ENCODE results near the gene OBSL1. TPM values are rescaled to one million over a fixed set of nuclear protein-coding genes. Genes with fewer than 3 reads are reported as not detected.
A peak's percentile ranks its signal among the peaks of the same experiment; 100 is the strongest.

OBSL1 gene
- total RNA-seq, 1 donor from 2014 or later, result 165 TPM

DNA sequence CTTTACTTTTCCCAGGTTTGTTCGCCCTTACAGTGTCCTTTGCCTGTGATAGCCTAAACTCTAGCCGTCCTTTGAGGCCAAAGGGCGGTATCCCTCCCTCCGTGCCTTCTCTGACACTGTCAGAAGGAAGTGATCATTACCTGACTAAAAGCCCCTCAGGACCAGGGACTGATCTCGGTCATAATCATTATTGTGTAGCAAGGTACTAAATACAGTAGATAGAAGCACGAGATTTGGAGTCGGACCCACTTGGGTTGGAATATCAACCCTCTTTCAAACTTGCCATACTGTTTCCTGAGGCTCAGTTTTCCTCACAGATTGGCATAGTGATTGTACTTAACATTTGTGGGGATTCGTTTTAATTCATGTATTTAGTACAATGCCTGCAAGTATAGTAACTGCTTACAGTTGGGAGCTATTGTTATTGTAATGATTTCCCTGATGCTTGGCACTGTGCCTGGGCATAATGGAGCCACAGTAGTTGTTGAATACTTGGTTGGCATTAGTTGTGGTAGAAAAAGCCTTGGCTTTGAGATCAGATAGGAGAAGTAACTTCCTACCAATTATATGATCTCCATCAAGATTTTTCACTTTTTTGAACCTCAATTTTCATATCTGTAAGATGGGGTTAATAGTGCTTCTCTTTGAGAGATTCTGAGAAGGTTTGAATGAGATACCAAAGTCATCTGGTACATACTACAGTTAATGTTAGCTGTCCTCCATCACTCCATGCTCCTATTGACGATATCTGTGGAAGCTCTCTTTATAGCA, 27.2 kb upstream of the OBSL1 start:
- ATAC-seq (ENCODE audit: poor library complexity) (no peak), DNase-seq (no peak)
- intact Hi-C loops (cut with DNase I), result no loop called here

DNA sequence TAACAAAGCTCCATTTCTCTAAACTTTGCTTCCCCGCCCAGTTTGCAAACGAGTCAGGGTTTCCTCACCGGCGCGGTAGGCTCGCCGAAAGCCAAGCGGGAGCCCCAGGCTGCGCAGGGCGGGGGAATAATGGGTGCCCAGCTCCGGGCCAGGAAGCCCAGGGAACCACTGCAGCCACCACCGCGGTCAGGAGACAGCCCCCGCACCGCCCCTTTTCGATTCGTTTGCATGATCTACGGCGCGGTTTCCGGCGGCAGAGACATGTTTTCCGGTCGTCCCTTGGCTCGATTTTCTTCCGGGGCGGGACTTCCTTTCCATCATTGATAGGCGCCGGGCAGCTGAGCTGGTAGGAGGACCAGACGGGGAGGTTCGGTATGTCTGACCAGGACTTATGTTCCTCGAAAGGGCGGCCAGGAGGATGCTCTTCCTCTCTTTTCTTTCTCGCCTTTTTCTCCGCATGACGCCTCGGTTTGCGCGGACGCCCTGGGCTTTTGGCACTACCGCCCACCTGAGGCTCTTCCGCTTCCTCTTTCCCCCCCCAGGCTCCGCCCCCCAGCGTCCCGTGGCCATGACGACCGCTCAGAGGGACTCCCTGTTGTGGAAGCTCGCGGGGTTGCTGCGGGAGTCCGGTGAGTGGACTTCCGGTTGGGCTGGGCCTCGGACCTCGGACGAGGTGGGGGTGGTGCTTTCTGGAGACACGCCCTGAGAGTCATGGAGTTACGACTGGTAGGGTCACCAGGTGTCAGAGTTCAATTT, 26.4 kb upstream of the OBSL1 start, which contains the start of gene STK11IP:
Gene STK11IP, plus strand, starts transcription at position 306 of the 756 bp plus-strand sequence. Its CDS starts 263 bp downstream, at position 569.
- ATAC-seq (ENCODE audit: poor library complexity) (peak; percentile 98), DNase-seq (peak; percentile 97)
- intact Hi-C loops (cut with DNase I), result no loop called here

DNA sequence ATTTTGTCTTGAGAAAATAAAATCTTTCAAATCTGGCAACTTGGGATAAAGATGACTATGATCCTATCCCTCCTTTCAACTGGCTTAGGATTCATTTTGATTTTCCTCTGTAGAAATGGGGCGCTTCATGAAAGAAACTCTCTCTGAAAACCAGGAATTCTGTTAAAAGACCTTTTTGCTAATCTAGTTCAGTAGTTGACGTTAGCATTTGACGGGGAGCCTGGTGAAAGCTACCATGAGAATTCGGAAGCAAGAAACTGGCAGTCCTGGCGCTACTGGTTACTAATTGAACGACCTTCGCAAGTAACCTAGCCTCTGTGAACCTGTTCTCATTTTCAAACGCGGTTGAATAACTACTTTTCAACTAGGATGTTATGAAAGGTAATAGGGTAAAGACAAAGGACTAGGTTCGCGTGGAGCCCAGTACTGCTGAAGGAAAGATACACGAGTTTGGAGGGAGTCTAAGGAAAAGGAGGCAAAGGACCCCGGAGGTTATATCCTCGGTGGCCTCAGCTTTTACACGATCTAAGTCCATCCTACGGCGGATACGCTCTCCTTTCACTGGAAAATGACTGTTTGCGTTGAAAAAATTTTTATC, 25.7 kb upstream of the OBSL1 start:
- DNase-seq (no peak), ATAC-seq (ENCODE audit: poor library complexity) (peak; percentile 13)
- intact Hi-C loops (cut with DNase I), result no loop called here

DNA sequence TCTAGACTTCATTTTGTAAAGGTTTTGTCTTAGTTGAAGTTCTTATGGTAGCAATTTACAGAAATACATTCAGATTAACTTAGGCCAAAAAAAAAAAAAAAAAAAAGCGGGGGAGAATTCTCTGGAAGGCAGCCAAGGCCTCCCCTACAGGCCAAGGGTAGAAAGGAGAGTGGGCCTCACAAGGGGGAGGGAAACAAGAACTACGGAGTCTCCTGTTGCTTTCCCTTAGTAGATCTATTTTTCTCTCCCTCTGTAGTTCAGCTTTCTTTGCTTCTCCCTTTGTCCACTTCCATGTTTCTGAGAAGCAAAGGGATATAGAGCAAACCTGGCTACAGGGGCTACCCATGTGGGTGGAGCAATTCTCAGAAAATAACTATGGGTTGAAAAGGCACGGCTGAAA, 23.9 kb upstream of the OBSL1 start:
- no peak for ATAC-seq (ENCODE audit: poor library complexity)
- intact Hi-C loops (cut with DNase I), result no loop called here
- no peak for DNase-seq

DNA sequence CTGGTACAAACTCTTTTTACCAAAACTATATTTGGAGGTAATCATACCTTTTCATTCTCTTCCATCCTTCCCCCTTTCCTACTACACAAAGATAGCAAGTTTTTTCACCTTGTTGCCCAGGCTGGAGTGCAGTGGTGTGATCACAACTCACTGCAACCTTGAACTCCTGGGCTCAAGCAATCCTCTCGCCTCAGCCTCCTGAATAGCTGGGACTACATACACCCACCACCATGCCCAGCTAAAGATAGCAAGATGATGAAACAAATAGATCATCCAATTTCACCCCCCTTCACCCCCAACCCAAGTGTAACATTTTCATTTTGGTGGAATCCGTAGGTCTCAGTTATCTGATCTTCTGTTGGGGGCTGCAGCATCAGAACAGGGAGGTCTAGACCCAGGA, 21.8 kb upstream of the OBSL1 start:
- intact Hi-C loops (cut with DNase I), result no loop called here
- no peak for DNase-seq
- no peak for ATAC-seq (ENCODE audit: poor library complexity)

DNA sequence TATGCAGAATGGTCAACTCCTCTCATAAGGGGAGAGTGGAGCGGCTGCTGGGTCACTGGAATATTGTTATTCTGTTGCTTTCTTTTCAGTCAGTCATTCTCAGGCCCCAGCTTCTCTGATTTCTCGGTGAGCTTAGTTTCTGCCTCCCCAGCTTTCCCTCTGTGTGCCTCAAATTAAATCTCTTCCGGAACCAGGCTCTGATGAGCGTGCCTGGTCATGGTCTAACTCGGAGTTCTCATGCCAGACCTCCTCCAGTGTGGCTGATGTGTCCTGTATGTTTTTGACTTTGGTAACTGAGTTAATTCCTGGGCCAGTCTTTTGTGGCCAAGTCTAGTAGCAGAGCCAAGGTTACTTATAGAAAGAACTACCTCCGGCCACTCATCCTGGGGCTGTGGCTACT, 21.4 kb upstream of the OBSL1 start:
- DNase-seq (no peak), ATAC-seq (ENCODE audit: poor library complexity) (no peak)
- intact Hi-C loops (cut with DNase I), result no loop called here

DNA sequence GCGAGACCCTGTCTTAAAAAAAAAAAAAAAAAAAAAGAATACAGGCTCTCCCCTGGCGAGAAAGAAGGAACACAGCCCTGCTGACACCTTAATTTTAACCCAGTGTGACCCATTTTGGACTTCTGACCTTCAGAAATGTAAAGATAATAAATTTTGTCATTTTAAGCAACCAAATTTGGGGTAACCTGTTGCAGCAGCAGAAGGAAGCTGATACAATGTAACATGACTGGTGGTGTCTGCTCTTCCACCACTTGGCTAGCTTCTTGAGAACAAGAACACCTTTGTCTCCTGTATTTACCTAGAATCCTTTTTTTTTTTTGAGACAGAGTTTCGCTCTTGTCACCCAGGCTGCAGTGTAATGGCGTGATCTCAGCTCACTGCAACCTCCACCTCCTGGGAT, 19.8 kb upstream of the OBSL1 start:
- intact Hi-C loops (cut with DNase I), result no loop called here
- ATAC-seq (ENCODE audit: poor library complexity) (no peak), DNase-seq (no peak)

DNA sequence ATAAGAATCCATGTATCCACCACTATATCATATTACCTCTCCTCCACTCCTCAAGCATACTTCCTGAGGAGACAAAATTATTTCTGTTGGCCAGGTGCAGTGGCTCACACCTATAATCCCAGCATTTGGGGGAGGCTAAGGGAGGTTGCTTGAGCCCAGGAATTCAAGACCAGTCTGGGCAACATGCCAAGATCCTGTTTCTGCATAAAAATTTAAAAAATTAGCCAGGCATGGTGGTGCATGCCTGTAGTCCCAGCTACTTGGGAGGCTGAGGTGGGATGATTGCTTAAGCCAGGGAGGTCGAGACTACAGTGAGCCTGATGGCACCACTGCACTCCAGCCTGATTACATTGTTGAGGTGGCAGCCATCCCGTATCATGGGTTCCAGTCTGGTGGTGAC, 10.0 kb upstream of the OBSL1 start:
- intact Hi-C loops (cut with DNase I), result no loop called here
- DNase-seq (no peak), ATAC-seq (ENCODE audit: poor library complexity) (no peak)

DNA sequence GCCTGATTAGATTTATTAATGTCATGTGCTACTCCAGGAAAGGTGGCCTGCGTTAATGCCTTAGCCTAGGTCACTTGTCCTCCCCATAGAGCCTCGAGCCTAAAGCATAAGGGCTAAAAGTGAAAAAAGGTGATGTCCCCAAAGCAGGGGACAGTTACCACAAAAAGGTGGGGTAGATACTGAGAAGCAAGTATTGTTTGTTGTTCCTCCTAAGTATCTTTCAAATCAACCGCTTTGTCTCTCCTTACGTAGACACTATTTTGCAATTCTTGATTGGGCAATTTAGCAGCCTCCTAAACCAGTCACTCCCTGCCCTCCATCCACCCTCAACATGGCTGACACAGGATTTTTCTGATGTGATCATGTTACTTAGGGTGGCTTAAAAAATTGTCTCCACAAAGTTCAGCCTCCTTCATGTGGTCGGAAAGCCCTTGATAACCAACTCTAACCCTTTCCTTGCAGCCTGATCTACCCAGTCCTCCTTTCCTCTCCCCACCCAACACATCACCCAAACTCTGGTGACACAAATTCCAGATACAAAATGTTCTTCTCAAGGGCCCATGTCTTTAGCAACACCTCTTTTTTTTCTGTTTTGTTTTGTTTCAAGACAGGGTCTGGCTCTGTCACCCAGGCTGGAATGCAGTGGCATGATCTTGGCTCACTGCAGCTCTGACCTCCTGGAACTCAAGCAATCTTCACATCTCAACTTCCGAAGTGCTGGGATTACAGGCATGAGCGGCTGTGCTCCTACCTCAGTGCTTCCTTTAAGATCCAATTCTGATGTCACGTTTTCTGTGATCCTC, 7.7 kb upstream of the OBSL1 start:
- intact Hi-C loops (cut with DNase I), result no loop called here
- ATAC-seq (ENCODE audit: poor library complexity) (no peak), DNase-seq (no peak)

DNA sequence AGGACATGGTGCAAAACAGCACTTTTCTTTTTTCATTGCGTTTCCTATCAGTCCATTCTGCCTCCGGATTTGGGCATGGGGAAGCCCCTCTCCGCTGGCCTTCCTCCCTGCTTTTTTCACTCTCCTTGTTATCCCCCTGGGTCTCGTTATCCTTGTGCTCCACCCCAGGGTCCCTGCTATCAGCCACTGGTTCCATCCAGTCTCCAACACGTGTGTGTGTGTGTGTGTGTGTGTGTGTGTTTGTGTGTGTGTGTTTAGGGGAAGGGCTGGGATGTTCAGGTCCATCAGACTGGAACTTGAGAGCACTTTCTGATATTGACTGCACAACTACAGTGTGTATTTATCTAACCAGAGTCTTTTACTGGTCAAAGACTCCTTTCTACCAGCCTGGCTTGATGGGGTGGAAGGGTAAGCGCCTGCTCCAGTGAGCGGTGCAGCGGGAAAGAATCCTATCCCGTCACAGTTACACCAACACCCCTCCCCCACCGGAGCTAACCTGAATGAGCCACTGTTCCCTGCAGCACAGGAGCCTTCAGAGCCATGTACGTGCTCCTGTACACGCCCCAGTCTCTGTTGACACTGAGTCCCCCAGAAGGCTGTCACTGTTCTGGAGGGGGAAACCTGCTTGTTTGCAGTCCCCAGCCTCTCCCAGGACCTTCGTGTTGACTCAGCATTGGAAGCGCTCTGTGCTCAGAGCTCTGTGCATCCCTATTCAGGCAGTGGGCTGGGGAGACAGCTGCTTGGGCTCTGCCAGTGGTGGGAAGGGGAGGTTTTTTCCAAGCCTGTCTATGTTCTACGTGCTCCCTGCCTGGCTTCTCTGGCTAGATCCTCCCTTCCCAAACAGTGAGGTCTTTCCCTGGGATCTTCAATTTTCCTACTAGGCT, 5.4 kb upstream of the OBSL1 start:
- intact Hi-C loops (cut with DNase I), result no loop called here
- ATAC-seq (ENCODE audit: poor library complexity) (no peak), DNase-seq (no peak)

DNA sequence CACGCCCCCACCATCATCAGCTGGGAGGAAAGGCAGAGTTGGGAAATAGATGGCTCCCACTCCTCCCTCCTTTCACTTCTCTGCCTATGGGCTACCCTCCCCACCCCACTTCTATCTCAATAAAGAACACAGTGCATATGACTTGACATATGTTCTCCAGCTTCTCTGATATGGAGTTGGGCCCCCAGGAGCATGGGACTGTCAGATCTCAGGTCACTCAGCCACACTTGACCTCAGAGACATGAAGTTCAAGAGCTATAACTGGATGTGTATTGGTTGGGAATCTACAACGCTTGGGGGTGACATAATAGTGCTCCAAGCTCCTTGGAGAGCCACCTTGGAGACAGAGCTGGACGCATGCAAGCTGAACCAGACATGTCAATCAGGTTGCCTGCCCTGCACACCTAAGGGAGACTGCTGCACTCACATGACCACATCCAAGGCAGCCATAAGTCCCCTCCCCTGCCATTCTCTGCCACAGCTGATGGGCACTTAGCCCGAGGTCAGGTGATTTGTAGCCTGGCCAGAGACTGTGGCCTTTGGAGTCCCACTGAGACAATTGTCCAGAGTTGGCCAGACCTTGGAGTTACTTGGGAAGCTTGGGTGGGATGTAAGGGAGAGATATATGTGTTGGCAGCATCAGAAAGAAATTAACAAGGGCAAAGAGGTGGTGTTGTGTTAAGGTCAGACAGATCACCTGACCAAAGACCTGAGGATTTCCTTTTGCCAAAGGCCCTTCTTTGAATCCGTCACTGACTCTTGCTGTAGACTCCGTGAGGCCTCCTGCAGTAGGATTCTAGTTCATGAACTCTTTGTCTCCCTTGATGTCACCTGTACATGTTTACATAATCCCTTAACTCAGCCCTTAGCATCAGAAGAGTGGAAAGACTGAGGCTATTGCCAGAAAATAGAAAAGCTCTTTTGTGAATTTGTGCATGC, 4.5 kb upstream of the OBSL1 start:
- intact Hi-C loops (cut with DNase I), result no loop called here

DNA sequence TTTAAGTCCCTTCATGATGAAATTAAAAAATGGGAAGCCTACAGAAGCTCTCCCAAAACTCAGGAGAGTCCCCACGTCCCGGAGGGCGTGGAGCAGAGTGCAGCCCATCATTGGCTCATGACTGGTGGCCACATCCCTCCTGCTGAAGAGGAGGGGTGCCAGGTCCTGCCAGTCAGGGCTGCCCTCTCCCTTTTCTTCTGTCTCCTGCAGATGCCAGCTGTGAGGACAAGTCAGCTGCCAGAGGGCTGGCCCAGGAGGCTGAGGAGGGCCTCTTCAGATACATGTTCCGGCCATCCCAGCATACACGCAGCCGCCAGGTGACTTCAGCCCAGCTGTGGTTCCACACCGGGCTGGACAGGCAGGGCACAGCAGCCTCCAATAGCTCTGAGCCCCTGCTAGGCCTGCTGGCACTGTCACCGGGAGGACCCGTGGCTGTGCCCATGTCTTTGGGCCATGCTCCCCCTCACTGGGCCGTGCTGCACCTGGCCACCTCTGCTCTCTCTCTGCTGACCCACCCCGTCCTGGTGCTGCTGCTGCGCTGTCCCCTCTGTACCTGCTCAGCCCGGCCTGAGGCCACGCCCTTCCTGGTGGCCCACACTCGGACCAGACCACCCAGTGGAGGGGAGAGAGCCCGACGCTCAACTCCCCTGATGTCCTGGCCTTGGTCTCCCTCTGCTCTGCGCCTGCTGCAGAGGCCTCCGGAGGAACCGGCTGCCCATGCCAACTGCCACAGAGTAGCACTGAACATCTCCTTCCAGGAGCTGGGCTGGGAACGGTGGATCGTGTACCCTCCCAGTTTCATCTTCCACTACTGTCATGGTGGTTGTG, 3.4 kb upstream of the OBSL1 start:
- no peak for DNase-seq
- intact Hi-C loops (cut with DNase I), result no loop called here

More for the DNA sequence above, 4.5 kb upstream of the OBSL1 start:
- DNase-seq (no peak), ATAC-seq (ENCODE audit: poor library complexity) (no peak)

DNA sequence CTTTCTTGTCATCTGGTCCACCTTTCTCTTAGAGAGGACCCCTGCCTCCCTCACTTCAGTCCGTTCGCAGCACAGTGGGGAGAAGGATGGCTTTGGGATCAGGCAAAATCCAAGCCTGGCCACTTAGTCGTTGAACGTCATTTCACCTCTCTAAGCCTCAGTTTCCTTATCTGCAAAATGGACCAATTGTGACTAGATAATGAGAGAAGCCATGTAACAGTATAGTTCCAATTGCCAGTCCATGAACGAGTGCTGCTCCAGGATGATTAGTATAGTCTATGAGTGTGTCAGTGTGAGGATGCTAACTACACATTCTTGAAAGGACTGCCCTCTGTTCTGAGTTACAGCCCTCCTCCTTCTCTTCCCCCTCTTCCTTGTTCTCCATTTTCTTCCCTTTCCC, 1.8 kb upstream of the OBSL1 start:
- intact Hi-C loops (cut with DNase I), result no loop called here
- DNase-seq (no peak), ATAC-seq (ENCODE audit: poor library complexity) (no peak)

More for the DNA sequence above, 3.4 kb upstream of the OBSL1 start:
- ATAC-seq (ENCODE audit: poor library complexity), result no peak

DNA sequence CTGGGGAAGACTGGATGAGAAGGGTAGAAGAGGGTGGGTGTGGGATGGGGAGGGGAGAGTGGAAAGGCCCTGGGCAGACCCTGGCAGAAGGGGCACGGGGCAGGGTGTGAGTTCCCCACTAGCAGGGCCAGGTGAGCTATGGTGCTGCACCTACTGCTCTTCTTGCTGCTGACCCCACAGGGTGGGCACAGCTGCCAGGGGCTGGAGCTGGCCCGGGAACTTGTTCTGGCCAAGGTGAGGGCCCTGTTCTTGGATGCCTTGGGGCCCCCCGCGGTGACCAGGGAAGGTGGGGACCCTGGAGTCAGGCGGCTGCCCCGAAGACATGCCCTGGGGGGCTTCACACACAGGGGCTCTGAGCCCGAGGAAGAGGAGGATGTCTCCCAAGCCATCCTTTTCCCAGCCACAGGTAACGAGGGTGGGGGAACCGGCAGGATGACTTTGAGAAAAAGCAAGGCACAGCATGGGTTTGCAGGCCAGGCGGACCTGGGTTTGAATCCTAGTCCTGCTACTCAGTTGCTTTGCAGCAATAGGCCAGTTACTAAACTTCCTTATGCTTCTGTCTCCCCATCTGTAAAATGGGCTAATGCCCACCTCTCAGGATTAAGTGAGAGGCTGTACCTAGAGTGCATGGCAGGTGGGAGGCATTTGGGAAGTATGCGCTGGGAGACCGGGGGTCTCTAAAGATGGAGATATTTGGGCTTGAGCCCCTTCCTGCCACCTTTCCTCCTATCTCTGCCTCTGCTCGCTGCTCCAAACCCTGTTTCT, 1.1 kb upstream of the OBSL1 start, which contains the start of gene INHA:
Gene INHA, plus strand, starts transcription at position 74 of the 765 bp plus-strand sequence. Its CDS starts 65 bp downstream, at position 139.
- ATAC-seq (ENCODE audit: poor library complexity), result no peak
- DNase-seq, result no peak
- intact Hi-C loops (cut with DNase I), result no loop called here

DNA sequence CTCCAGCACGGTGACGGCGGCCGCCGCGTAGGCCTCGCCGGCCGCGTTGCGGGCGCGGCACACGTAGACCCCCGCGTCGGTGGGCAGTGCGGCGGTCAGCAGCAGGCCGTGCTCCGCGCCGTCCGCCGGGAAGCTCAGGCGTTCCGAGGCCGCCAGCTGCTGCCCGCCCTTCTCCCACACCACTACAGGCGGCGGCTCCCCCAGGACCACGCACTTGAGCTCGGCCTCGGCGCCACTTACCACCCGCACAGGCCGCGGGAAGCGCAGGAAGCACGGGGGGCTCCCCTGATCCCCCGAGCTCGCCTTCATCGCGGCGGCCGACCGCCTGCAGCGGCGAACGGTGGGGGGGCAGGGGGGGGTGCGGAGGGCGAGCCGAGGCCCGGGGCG, 422 bp downstream of the OBSL1 start:
- DNase-seq (no peak), ATAC-seq (ENCODE audit: poor library complexity) (peak; percentile 10)
- intact Hi-C loops (cut with DNase I), result no loop called here
